DMS 273 (cell line): ENCODE measurements around the gene SBF2.

ENCODE experiments used
- DNase-seq: peaks from one replicate; lab custom pipeline; 2025; ENCODE audit not compliant: unreplicated experiment; lab: John Stamatoyannopoulos, UW

The SBF2 gene

DNA sequence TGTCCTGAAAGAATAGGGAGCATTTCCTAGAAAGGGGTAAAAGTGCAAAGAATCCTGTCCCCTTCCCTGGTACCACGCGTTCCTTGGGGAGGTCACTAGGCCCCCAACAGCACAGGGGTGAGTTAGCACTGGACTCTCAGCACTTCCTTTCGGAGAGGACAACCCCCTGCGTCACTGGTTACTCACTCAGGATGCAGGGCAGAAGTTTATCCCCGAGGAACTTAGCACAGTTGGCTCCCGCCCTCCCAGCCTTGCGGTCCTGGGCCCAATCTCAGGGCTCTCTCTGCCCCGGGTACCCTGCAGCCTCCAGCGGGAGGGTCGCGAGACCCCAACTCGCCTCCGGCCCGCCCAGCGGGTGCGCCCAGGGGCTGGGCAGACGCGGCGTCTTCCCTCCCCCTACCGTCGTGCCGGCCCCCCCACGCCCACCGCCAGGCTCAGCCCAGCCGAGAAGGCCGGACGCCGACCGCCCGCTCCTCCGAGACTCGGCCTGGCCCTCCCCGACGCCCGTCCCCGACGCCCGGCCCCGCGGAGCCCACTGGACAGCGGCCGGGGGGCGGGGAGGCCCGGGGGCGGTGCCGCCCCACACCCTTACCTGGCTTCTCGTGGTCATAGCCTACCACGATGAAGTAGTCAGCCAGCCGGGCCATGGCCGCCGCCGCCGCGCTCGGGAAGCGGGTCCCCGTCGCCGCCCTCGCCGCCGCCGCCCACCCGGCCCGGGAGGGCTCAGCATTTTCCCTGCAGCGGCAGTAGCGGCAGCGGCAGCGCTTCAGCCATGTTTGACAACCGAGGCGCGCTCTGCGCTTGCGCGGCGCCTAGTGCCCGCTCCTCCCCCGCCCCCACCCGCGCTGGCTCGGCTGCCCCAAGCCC lies at the start of gene SBF2:
SBF2 (minus strand) TSS at position 797 of the 867 bp plus-strand sequence; CDS start at position 647, 150 bp downstream.
- DNase-seq, result peak; percentile 88

DNA sequence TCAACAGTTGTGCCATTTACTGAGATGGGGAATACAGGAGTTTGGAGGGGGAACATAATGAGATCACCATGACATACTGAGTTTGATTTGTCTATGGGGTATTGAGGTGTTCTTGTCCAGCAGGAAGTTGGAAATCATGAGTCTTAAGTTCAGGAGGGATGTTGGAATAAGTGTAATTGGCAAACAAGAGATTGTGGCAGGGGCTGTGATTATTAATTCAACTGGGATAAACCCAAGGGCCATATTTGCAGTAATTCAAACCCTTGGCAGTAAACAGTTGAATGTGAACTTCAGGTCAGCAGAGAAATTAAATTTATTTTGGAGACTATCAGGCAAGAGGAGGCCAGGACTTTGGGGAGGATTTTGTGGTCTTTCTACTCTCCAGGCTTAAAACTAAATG lies 44.3 kb upstream of the SBF2 start:
- DNase-seq, result no peak

DNA sequence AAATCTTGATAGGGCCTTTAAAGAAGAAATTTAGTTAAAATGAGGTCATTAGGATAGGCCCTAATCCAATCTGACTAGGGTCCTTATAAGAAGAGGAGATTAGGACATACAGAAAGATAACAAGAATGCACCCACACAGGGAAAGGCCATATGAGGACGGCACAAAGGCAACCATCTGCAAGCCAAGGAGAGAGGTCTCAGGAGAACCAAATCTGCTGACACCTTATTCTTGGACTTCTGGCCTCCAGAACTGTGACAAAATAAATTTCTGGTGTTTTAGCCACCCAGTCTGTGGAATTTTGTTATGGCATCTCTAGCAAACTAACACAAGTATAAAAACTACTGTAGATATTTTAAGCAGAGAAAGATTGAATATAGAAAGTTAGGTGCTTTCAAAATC lies 39.5 kb upstream of the SBF2 start:
- DNase-seq, result no peak

DNA sequence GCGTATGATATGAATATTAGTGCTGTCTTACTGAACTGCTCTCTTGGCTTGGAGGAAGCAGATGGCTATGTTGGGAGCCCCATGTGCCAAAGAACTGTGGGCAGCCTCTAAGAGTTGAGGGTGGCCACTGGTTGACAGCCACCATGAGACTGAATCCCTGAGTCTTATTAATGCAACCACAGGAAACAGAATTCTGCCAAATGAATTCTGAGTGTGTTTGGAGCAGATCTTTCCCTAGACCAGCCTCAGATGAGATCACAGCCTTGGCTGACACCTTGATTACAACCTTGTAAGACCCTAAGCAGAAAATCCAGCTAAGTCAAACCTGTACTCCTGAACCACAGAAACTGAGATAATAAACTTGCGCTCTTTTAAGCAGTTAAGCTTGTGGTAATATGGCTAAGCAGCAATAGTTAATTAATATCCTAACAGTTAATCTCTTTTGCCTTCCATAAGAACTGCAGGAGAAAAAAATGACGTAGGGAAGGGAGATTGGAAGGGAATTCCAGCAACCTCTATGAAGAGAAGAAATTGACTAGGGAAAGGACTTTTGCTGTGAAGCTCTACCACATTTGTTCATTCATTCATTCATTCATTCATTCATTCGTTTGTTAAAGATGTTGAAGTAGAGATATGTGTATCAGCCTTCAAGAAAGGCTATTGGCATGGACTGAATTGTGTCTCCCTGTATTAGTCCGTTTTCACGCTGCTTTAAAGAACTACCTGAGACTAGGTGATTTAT lies 37.7 kb upstream of the SBF2 start:
- no peak for DNase-seq

DNA sequence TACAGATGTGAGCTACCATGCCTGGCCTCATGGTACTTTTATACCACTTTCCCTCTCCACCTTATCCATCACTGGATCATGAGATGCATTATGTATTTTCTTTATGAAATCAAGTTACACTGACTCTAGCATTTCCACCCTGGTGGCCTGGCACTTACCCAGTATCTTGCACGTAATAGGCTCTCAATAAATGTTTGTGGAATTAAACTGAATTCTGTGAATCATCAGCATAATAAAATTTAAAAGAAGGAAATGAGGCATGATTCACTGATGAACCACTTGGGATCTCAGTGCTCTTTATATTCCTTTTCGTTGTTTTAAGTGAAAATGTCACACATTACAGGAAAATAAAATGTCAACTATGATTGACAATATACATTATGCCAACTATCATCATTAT lies 35.9 kb upstream of the SBF2 start:
- DNase-seq, result no peak

DNA sequence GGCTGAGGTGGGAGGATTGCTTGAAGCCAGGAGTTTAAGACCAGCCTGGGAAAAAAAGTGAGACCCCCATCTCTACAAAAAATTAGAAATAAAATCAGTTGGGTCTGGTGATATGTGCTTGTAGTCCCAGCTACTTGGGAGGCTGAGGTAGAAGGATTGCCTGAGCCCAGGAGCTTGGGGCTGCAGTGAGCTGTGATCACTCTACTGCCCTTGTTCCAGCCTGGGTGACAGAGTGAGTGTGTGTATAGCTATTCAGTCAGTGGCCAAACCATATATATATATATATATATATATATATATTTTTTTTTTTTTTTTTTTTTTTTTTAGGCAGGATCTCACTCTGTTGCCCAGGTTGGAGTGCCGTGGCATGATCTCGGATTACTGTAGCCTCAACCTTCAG lies 35.3 kb upstream of the SBF2 start:
- DNase-seq, result no peak

DNA sequence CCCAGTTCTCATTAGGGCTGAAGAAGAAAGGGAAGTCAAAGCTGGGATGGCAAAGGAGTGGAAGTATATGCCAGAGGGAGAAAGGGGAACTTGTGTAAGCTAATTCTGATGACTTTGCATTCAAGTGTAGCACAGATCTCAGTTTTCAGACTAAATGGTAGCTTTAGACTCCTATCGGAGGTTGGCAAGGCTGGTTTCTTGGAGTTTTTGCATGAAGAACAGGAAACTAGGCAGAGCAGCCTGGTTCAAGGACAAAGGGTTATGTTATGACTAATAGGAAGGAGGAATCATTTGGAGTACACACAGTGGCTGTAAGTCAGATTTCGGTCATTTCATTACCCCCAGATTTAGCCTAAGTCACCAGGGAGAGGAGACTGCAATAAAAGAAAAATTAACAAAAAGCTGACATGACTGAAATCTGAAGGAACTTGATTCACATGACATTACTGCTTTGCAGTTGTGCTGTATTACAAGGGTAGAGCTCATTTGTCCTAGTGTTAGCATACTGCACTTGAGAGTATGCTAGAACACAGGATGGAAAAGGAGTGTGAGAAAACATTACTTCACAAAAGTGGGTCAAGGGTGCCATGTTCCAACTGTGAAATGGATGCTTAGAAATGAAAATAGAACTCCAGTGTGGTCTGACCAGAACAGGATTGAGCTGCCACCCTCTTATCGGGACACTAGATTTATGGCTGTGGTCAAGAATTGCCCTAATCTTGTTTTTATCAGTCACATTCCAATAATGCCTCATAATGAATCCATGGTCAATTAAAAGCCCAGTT lies 34.5 kb upstream of the SBF2 start:
- no peak for DNase-seq

DNA sequence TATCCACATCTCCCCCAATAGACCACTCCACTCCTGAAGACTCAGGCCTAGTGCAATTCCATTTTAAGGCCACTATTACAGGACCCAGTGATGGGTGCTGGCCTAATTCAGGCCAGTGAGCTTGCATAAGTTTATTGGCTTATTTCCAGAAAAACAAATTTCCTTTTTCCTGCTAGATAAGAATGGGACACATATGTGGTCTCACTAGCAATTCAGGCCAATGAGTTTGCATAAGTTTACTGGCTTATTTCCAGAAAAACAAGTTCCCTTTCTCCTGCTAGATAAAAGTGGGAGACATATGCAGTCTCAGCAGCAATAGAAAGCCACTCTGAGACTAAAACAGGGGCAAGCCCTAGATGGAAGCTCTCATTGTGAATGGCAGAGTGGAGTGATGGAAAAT lies 33.2 kb upstream of the SBF2 start:
- no peak for DNase-seq

DNA sequence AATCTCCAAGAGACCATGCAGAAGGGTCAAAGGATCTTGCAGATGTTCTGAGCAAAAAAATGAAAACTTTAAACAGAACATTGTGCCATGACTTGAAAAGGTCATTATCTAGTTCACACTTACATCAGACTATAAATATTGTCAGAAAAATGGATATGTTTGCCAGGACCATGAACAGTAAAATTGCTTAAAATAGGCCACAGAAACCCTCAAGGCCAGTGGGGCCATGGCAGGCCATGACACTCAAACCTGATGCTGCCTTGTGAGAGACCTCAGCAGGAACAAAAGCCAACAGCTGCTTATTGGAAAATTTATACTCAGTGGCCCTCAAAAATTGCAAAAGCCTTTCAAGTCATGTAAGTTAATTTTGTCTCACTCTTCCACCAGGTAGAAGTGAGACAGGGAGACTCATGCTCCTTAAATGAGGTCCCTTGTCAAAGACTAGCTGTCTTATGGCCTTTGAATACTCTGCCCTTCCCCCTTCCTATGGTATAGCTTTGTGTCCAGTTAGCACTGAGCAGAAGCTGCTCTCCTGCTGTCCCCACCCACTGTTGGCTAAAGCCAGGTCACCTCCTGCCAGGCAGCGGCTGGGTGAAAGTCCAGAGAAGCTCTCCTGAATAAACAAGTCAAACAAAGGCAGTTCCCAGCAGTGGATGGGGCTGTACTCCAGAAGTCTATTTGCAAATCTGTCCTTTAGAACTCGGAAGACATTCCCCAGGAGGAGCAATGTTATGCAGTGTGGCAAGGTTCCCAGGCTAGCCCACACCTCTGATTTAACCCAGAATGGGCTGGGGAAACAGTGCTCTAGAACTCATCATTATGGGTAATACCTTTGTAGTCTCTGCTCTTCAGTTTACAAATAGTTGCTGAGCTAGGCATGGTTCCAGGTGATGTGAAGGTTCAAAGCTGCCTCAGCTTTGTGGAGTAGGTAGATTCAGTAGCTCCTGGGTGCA lies 32.3 kb upstream of the SBF2 start:
- DNase-seq, result no peak

DNA sequence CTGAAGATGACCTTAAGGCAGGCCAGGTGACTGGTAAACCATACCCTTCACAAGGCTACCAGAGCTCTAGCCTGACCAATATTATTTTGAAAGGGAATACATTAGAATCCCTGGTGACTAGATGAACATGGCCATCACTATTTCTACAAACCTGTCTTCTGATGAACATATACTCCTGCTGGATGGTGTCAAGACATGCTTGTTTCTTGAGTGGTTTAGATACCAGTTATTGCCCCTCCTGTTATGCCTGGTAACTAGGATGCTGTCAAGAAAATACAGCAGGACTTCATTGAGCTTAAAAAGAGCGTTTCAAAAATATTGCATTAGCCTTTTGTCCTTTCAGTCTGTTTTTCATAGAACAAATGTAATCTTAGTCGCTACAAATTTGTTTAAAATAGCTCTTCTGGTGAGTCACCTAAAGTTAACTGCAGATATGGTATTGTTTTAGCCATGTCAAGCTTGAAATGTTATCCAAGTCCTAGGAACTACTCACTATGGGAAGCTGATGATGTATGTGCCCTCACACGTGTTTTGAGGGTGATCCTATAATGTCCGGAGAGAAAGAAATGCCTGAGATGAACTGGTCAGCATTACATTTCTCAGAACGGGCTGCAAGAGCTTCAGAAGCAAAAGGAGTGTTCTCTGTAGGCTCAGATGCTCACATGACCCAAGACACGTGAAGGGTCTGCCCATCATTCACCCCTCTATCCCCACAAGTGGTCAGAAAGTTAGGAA lies 31.4 kb upstream of the SBF2 start:
- DNase-seq, result no peak

DNA sequence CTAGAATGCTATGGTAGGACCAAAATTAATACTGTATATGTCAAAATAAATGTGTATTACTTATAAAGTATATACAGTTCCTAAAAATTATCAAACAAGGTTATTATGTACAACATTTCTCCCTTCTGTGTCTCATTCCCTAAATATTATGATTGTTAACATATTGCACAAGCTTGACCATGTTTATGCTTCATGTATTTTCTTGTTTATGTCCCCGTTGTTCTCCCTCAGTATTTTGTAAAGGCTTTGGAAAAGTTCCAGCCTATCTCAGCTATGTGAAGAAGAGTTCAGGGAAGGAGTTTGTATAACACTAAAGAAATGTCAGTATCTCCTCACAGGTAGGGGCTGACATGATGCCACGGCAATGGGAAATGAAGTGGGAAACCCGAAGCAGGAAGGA lies 30.5 kb upstream of the SBF2 start:
- DNase-seq, result no peak

DNA sequence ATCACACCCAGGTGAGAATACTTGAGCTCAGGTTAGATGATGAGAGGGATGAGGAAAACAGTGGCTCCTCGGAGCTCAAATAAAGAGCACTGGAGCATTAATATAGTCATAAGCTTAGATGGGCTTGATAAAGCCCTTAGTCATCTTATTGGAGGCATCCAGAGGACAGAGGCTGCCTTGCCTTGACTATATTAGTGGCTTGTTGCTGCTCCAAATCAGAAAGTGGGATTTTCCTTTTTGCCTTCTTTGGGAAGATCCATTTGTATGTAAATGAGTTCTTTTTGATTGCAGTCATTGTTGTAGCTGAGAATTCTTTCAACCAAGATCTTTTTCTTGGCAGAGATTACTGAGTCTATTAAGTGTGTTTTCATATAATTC lies 29.8 kb upstream of the SBF2 start:
- no peak for DNase-seq

DNA sequence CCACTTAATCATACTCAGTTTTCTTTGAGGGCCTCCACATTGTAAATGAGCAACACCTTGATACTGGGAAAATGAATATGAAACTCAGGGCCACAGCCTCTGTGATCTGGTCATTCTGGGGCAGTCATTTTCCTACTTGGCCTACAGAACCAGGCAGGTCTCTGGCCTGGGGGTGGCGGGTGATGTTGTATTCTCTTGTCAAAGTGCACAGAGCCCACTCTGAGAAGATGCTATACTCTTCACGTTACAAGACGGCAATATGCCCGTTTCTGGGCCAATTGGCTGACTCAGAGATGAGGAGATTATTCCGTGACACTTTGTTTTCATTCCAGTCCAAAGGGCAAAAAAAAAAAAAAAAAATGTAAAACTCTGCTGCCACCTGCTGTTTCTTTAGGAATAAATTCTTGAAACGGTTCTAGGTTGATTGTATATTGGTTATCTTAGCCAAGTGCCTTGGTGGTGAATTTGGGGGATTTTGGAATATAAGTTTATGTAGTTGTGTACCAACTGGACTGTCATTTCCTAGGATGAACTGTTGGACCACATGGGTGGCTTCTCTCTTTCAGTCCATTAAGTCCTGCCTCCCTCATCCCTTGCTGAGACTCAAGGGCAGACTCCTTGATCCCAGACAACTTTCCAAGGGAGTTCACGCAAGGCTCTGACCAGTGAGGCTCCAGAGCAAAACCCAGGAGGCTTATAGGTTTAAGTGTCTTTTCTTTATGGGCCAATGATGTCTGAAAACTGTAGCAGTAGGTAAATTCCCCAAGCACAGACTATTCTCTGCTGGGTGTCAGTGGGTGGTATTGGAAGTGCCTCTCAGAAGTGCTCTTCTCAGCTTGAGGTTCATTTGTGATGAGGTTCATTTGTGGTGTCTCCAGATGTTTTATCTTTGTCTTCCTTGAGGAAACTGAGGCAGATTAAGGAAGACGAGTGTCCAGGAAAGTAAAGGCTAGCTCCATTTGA lies 29.1 kb upstream of the SBF2 start:
- DNase-seq, result peak; percentile 71

DNA sequence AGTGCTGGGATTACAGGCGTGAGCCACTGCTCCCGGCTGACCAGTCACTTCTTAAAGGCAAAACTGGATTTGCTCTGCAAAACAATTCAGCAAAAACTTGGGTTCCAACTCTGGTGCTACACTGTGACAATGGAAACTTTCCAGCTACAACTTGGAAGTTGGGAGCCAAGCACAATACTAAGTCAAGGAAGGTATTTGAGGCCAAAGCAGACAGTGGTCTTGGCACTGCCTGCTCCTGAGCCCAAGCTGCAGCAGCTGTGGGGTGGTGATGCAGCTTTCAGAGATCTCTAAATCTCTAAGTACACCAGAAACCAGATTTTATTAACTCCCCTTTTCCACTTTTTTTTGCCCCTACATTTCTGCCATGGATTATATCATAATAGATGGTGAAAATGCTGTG lies 28.4 kb upstream of the SBF2 start:
- no peak for DNase-seq

DNA sequence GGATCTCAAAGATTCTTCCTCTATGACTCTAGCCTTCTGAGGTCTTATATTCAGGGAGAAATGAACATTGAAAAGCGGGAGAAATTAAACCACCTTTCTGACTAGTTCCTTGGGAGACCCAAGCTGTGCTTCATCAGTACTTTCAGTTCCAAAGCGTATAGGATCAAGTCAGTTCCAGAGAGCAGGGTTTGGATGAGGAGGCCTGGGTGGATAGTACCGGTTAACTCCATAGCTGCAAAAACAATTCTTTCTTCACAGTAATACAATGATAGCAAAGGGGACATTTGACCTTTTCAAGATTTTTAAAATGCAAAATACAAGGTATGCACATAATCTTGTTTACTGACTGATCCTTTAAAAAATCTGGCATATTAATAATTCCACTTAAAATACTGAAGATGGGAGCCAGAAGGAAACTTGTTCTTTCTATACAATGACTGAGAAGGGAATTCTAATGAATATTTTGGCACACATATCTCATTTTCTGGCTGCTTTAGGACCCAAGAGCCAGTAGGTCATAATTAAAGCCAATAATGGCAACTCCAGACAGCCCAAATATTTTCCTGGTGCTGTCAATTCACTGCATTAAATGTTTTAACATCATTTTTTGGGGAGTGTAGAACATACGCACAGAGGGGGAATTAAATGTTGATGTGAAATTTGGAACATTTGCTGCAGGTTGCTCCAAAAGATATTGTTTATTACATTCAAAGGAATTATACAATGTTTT lies 26.9 kb upstream of the SBF2 start:
- DNase-seq, result no peak

DNA sequence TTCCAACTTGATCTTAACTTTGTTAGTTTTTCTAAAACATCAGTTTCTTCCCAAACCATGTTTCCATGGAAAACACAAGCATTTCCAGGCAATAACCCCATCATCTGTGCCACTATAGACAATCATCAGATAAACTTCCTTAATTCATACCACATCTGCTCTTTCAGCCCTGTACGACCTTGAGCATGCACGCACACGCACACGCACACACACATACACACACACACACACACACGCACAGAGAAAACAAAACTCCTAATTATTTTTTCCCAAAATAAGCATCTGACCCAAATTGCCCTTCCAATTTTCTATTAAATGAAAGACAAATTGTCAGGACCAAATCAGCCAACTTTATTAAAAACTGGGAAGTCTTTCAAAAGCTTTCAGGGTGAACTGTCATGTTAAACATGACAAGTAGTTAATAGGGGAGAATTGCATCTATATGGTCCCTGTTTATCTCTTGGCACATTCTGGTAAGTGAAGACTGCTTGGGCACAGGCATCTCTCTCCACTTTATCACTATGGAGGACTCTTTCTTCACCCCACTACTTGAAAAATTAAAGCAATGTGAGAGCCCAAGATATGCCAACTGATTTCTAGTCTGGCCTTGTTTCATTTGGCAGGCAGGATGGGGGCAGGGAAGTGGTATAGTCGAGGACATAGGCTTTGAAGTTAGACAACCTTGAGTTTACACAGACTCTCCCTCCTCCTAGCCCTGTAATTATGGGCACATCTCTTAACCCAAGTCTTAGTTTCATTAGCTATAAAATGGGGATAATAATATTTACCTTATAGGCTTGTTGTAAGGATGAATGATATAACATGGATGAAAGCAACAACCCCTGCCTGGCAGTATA lies 25.9 kb upstream of the SBF2 start:
- DNase-seq, result no peak

DNA sequence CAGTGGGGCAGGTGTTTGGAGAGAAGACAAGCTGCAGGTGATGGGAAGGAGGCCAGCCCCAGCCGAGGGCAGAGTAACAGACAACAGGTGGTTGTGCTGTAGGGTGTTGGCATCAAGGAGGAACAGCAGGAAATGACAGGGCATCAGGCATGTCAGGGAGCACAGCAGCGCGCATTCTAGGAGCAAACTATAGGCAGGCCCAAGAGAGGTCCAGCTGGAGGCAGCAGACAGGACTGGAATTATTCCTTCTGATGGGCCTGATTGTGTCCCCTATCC lies 24.4 kb upstream of the SBF2 start:
- DNase-seq, result peak; percentile 8
